GM18951 (cell line): ENCODE data around the gene TCAP.

Experiments used
- POLR2A ChIP-seq: IDR thresholded peaks from 4 replicates; pipeline ENCODE4 v1.6.1; 2011; ENCODE audit warnings: mild to moderate bottlenecking; ENCODE audit not compliant: insufficient read length, insufficient read depth; ENCODE audit errors: extremely low read depth
- in situ Hi-C: fragments of 300-500 bp; cut with MboI; formaldehyde crosslinking; loops from one replicate; pipeline ENCODE4 v1.12.0; 2022; ENCODE audit warnings: low sequenced_read_pairs, mixed read lengths, inconsistent platforms; ENCODE audit not compliant: unreplicated experiment

Gene TCAP

GRCh38 chr17:39625198-39625785 is 39.9 kb upstream of the TCAP start:
- in situ Hi-C loops, result no loop called here
- TF ChIP-seq POLR2A, result no peak

- in situ Hi-C loops, result no loop called here
- no peak for TF ChIP-seq POLR2A
Observed at GRCh38 chr17:39626171-39627046, 38.7 kb upstream of the TCAP start, which contains the start of gene PPP1R1B. Gene PPP1R1B (plus strand): TSS chr17:39626952. CDS start chr17:39627393, 441 bp downstream.

GRCh38 chr17:39627047-39627711 is 38.0 kb upstream of the TCAP start:
- TF ChIP-seq POLR2A, result no peak
- in situ Hi-C loops, result no loop called here

GRCh38 chr17:39627712-39628516 is 37.2 kb upstream of the TCAP start:
- no peak for TF ChIP-seq POLR2A
- in situ Hi-C loops, result no loop called here

GRCh38 chr17:39628655-39629493 is 36.3 kb upstream of the TCAP start:
- in situ Hi-C loops, result no loop called here
- no peak for TF ChIP-seq POLR2A

- TF ChIP-seq POLR2A, result no peak
- in situ Hi-C loops, result no loop called here
Observed at GRCh38 chr17:39629494-39629880, 35.7 kb upstream of the TCAP start.

- in situ Hi-C loops, result no loop called here
- TF ChIP-seq POLR2A, result no peak
Observed at GRCh38 chr17:39629898-39630297, 35.3 kb upstream of the TCAP start.

DNA sequence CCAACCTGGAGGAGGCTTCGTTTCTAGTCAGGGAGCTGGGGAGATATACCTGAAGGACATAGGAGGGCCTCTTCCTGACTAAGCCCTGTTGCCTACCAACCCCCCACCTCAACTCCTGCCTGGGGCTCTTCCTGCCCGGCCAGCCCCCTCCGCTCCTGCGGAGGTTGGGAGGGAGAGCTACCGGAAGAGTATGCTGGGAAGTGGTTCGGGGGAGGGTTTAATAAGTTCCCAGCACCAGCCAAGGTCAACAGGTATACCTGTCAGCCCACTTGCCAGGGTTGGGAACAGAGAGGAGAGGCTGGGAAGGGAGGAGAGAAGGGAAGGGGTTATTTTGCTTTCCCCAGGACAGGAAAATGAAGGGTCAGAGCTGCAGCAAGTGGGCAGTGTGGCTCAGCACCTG is 33.7 kb upstream of the TCAP start:
- TF ChIP-seq POLR2A, result no peak
- in situ Hi-C loops, result no loop called here

GRCh38 chr17:39632153-39632941 is 32.8 kb upstream of the TCAP start:
- in situ Hi-C loops, result no loop called here
- TF ChIP-seq POLR2A, result no peak

DNA sequence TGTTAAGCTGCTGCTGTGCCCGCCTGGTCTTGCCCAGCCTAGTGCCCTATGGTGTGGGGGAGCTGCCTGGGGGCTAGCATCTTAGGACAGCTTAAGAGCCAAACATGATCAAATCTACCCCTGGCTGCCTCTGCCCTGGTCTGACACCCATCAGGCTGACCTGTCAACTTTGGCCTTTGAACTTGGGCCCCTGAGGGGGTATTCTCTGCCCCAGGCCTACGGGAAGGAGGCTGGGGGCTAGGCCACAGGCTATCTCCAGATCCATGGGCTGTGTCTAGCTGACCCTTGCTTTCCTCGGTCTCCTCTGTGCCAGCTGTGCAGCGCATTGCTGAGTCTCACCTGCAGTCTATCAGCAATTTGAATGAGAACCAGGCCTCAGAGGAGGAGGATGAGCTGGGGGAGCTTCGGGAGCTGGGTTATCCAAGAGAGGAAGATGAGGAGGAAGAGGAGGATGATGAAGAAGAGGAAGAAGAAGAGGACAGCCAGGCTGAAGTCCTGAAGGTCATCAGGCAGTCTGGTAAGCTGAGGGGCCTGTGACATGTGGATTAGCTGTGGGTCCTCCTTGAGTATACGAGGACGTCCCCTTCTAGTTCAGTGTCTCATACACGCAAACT is 31.5 kb upstream of the TCAP start:
- in situ Hi-C loops, result no loop called here
- no peak for TF ChIP-seq POLR2A

DNA sequence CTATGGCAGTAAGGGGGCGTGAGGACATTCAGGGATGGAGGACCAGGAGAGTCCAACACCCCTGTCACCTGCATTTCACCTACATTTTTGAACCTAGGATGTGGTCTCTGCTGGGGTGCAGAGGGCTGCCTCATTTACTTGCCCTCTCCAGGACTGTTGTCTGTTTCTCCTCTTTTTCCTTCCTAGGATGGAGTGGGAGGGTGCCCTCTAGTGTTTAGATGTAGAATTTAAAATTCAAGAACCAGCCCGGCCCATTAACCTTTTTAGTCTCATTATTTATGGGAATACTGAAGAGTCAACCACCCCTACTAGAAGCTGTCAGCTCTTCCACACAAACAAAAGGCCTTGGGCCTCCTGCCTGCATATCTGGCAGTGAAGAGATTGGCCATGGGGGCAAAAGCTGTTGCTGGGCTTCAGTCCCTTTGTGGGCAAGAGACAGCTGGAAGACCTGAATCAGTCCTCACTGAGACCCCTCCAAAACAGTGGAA is 30.7 kb upstream of the TCAP start:
- in situ Hi-C loops, result no loop called here
- TF ChIP-seq POLR2A, result no peak
